ENCODE data around the gene FAM20B. TPM values are rescaled to one million over a fixed set of nuclear protein-coding genes. Genes with fewer than 3 reads are reported as not detected.

Gene FAM20B
- total RNA-seq, 2 experiments from 2014 or later: 12.1 to 12.9 TPM

DNA sequence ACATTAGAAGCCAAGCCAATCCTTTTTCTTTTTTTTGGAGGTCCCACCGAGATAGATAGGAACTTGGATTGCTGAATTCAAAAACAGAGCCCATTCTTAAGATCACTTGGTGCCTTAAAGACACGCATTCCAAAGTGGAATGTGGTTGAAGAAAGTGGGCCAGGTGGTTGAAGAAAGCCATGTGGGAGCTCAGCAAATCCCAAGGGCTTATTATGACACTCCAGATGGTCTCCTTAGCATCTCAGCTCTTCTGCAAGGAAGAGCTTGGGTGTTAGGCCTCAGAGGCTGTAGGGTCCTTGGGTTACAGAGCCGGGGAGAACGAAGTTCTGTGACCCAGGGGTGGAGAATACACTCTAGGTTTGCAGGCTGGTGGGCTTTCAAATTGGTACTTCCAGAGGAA, 69.7 kb downstream of the FAM20B start:
- ChIA-PET CTCF (no interaction called here), POLR2A (no interaction called here)
- H3K27ac Mint-ChIP-seq: peak overlapping the region; percentile 14
- peaks cover 49% of the 10 kb centered on the region for H3K36me3 ChIP-seq (ENCODE audit: insufficient read depth, low read length)
- no peaks in the 10 kb centered on the region for H3K4me1 ChIP-seq (ENCODE audit: insufficient read depth, low read length)
- no peak overlapping the region for H3K27ac ChIP-seq (ENCODE audit: low read depth in 1 of 2, low read length in 2 of 2)
- intact Hi-C loops (cut with DNase I, micrococcal nuclease): no loop called here
- DNase-seq (no peak), ATAC-seq (ENCODE audit: poor library complexity) (no peak)
- no peaks in the 10 kb centered on the region for H3K4me1 Mint-ChIP-seq (ENCODE audit: low read depth)
- H3K4me3 Mint-ChIP-seq: no peak overlapping the region
- H3K9me3 ChIP-seq (ENCODE audit: control insufficient read depth in 1 of 2, insufficient read depth in 1 of 2, low read length in 2 of 2): no peaks in the 10 kb centered on the region
- H3K4me3 ChIP-seq (ENCODE audit: low read length): no peak overlapping the region
- TF ChIP-seq, protein P1, sequence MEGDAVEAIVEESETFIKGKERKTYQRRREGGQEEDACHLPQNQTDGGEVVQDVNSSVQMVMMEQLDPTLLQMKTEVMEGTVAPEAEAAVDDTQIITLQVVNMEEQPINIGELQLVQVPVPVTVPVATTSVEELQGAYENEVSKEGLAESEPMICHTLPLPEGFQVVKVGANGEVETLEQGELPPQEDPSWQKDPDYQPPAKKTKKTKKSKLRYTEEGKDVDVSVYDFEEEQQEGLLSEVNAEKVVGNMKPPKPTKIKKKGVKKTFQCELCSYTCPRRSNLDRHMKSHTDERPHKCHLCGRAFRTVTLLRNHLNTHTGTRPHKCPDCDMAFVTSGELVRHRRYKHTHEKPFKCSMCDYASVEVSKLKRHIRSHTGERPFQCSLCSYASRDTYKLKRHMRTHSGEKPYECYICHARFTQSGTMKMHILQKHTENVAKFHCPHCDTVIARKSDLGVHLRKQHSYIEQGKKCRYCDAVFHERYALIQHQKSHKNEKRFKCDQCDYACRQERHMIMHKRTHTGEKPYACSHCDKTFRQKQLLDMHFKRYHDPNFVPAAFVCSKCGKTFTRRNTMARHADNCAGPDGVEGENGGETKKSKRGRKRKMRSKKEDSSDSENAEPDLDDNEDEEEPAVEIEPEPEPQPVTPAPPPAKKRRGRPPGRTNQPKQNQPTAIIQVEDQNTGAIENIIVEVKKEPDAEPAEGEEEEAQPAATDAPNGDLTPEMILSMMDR (IDR thresholded peaks at IDR 0.05): no peak
- no peaks in the 10 kb centered on the region for H3K27me3 ChIP-seq (ENCODE audit: control insufficient read depth in 1 of 2, insufficient read depth in 2 of 2, low read length in 2 of 2)
- no peaks in the 10 kb centered on the region for H3K9me3 Mint-ChIP-seq
- no peaks in the 10 kb centered on the region for H3K27me3 Mint-ChIP-seq
- H3K36me3 Mint-ChIP-seq (ENCODE audit: low read depth): peaks cover 63% of the 10 kb centered on the region

DNA sequence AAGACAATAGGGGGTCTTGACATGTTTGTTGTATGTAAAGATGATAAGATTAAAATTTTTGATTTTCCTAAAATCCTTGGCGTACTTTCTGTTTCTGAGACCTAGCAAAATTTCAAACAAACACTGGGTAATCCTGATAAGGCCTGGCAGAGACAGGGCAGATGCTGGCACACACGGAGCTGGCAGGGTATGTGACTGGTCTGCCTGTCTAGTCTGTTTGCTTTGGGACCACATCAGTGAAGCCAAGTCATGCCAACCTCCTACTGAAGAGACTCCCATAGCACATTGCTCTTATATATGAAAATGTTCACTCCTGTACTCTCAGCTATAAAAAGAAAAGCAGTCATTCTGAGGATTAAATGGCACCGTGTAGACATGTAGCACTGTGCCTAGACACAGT, 70.2 kb downstream of the FAM20B start:
- no peak overlapping the region for H3K27ac Mint-ChIP-seq
- Histone ChIP-seq H3K9me3 (ENCODE audit: control insufficient read depth in 1 of 2, insufficient read depth in 1 of 2, low read length in 2 of 2) (no peaks in the 10 kb centered on the region), H3K36me3 (ENCODE audit: insufficient read depth, low read length) (peaks cover 45% of the 10 kb centered on the region), H3K27ac (ENCODE audit: low read depth in 1 of 2, low read length in 2 of 2) (no peak overlapping the region), H3K4me3 (ENCODE audit: low read length) (no peak overlapping the region), H3K4me1 (ENCODE audit: insufficient read depth, low read length) (no peaks in the 10 kb centered on the region), H3K27me3 (ENCODE audit: control insufficient read depth in 1 of 2, insufficient read depth in 2 of 2, low read length in 2 of 2) (no peaks in the 10 kb centered on the region)
- no peaks in the 10 kb centered on the region for H3K9me3 Mint-ChIP-seq
- no peaks in the 10 kb centered on the region for H3K27me3 Mint-ChIP-seq
- TF ChIP-seq, protein P1 (IDR thresholded peaks at IDR 0.05): no peak
- H3K4me1 Mint-ChIP-seq (ENCODE audit: low read depth): no peaks in the 10 kb centered on the region
- ATAC-seq (ENCODE audit: poor library complexity): no peak
- CTCF ChIA-PET: no interaction called here
- intact Hi-C loops (cut with DNase I, micrococcal nuclease): no loop called here
- peaks cover 59% of the 10 kb centered on the region for H3K36me3 Mint-ChIP-seq (ENCODE audit: low read depth)
- no peak for DNase-seq
- H3K4me3 Mint-ChIP-seq: no peak overlapping the region
- POLR2A ChIA-PET: no interaction called here

DNA sequence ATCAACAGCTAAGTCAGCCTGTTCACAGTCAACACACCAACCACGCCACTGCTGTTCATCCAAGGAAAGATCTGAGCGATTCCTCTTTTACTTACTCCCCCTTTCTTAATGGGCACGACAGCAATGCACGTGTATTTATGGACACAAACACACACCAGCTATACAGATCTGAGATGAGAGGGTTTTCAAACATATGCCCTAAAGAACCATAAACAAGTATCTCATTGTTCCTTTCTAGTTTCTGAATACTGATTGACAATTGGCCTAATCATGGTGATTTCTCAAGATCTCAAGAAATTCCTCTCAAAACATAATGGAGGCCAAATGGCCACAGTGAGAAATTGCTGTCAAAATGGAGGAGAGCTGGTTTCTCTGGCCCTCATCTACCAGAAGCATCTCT, 74.2 kb downstream of the FAM20B start:
- intact Hi-C loops (cut with DNase I, micrococcal nuclease): no loop called here
- Histone ChIP-seq H3K27me3 (ENCODE audit: control insufficient read depth in 1 of 2, insufficient read depth in 2 of 2, low read length in 2 of 2) (no peaks in the 10 kb centered on the region), H3K27ac (ENCODE audit: low read depth in 1 of 2, low read length in 2 of 2) (no peak overlapping the region), H3K4me3 (ENCODE audit: low read length) (no peak overlapping the region), H3K4me1 (ENCODE audit: insufficient read depth, low read length) (no peaks in the 10 kb centered on the region), H3K9me3 (ENCODE audit: control insufficient read depth in 1 of 2, insufficient read depth in 1 of 2, low read length in 2 of 2) (no peaks in the 10 kb centered on the region), H3K36me3 (ENCODE audit: insufficient read depth, low read length) (peaks cover 21% of the 10 kb centered on the region)
- ATAC-seq (ENCODE audit: poor library complexity) (no peak), DNase-seq (no peak)
- ChIA-PET CTCF (interaction anchor here (1.1 kb wide), 1 partner anchor 21 kb away, joined by 3 read pairs; no protein-coding TSS in a partner anchor), POLR2A (no interaction called here)
- TF ChIP-seq, protein P1 (IDR thresholded peaks at IDR 0.05): no peak
- Mint-ChIP-seq H3K9me3 (no peaks in the 10 kb centered on the region), H3K36me3 (ENCODE audit: low read depth) (peaks cover 30% of the 10 kb centered on the region), H3K27ac (no peak overlapping the region), H3K4me1 (ENCODE audit: low read depth) (no peaks in the 10 kb centered on the region), H3K4me3 (no peak overlapping the region), H3K27me3 (no peaks in the 10 kb centered on the region)

All from CD4-positive, alpha-beta T cell (primary cell).